GM23248 (cell line): ENCODE measurements around the gene RFWD3.

Experiments
- EZH2 ChIP-seq: fragments of 200-600 bp; sonication (generic); IDR thresholded peaks from 2 replicates; pipeline ENCODE4 v1.6.1; 2018; ENCODE audit warnings: antibody characterized with exemption, mild to moderate bottlenecking; ENCODE audit not compliant: insufficient read depth, poor library complexity, severe bottlenecking
- EZH2phosphoT487 ChIP-seq: fragments of 200-600 bp; sonication (generic); IDR thresholded peaks from 2 replicates; pipeline ENCODE4 v1.6.1; 2018; ENCODE audit warnings: antibody characterized with exemption, moderate library complexity, mild to moderate bottlenecking, low read depth; ENCODE audit not compliant: insufficient read depth

DNA sequence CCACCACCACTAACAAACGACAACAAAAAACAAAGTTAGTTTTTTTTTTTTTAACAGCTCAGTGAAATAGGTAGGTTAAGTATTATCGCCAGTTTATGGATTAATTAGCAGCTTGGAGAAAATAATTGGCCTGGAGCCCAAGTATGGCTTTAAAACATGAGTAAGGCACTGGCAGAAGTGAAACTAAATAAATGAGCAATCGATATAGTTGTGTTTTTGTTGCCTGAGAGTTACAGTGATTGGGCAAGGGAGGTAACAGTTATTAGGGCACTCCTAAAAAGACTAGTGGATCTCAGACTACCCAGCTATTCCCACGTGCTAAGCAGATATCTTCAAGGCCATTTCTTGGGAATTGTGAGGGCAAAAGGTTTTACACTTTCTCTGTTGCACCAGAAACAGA, 31.5 kb upstream of the RFWD3 start:
- TF ChIP-seq EZH2 (no peak), EZH2phosphoT487 (no peak)
